ENCODE measurements around the gene PLEKHM3. TPM values are rescaled to one million over a fixed set of nuclear protein-coding genes. Genes with fewer than 3 reads are reported as not detected.
A peak's percentile ranks its signal among the peaks of the same experiment; 100 is the strongest.

Gene PLEKHM3
- total and polyA plus RNA-seq, 12 donors, result 9.5 to 39.6 (median 21.7) TPM

- DNase-seq, result peak in 3 of 7 donors; percentile 40 to 64 (median 43)
- TF ChIP-seq POLR2A (IDR thresholded peaks at IDR 0.05), result peak in 1 of 2 donors; percentile 24
- TF ChIP-seq, protein P1, sequence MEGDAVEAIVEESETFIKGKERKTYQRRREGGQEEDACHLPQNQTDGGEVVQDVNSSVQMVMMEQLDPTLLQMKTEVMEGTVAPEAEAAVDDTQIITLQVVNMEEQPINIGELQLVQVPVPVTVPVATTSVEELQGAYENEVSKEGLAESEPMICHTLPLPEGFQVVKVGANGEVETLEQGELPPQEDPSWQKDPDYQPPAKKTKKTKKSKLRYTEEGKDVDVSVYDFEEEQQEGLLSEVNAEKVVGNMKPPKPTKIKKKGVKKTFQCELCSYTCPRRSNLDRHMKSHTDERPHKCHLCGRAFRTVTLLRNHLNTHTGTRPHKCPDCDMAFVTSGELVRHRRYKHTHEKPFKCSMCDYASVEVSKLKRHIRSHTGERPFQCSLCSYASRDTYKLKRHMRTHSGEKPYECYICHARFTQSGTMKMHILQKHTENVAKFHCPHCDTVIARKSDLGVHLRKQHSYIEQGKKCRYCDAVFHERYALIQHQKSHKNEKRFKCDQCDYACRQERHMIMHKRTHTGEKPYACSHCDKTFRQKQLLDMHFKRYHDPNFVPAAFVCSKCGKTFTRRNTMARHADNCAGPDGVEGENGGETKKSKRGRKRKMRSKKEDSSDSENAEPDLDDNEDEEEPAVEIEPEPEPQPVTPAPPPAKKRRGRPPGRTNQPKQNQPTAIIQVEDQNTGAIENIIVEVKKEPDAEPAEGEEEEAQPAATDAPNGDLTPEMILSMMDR (IDR thresholded peaks at IDR 0.05), result no peak
- Histone ChIP-seq H3K27ac (peak overlapping the region in 3 of 5 donors; percentile 4 to 32 (median 5)), H3K4me1 (replicated peaks in 1 of 2) (peaks cover 14 to 35% of the 10 kb centered on the region in 2 donors), H3K9me3 (replicated peaks in 1 of 3) (no peaks in the 10 kb centered on the region), H3K36me3 (replicated peaks in 1 of 2) (no peaks in the 10 kb centered on the region), H3K4me3 (no peak overlapping the region), H3K27me3 (no peaks in the 10 kb centered on the region)
- WGBS, 4 donors, result 32 to 39% (median 38%) methylated on average over 3 of the region's 3 CpGs
- intact Hi-C loops (cut with DNase I), result no loop called here
These were observed 158.3 kb downstream of the PLEKHM3 start for GRCh38 chr2:207867056-207867455.

DNA sequence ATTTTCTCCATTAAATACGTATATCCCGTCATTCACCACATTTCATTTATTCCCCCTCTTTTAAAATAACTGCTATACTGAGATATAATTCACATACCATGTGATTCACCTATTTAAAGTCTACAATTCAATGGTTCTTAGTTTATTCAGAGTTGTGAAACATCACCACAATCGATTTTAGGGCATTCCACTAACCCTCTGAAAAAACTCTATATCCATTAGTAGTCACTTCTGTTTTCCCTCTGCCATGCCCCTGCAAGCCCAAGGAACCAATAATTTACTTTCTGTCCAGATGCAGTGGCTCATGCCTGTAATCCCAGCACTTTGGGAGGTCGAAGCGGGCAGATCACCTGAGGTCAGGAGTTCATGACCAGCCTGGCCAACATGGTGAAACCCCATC lies 160.1 kb downstream of the PLEKHM3 start:
- Histone ChIP-seq H3K36me3 (replicated peaks in 1 of 2) (no peaks in the 10 kb centered on the region), H3K27ac (no peak overlapping the region), H3K4me3 (no peak overlapping the region), H3K4me1 (replicated peaks in 1 of 2) (peaks cover 10 to 31% of the 10 kb centered on the region in 2 donors), H3K27me3 (no peaks in the 10 kb centered on the region), H3K9me3 (replicated peaks in 1 of 3) (no peaks in the 10 kb centered on the region)
- intact Hi-C loops (cut with DNase I), result no loop called here
- TF ChIP-seq, protein P1 (IDR thresholded peaks at IDR 0.05), result no peak
- TF ChIP-seq POLR2A (IDR thresholded peaks at IDR 0.05), result no peak
- 88 to 96% (median 92%) methylated on average over 5 of the region's 5 CpGs for WGBS, 4 donors
- DNase-seq, result no peak

GRCh38 chr2:207863345-207863744 lies 162.0 kb downstream of the PLEKHM3 start:
- DNase-seq, result no peak
- intact Hi-C loops (cut with DNase I), result no loop called here
- H3K36me3 ChIP-seq (replicated peaks in 1 of 2), result no peaks in the 10 kb centered on the region
- 93 to 97% (median 96%) methylated on average over 10 of the region's 10 CpGs for WGBS, 4 donors
- no peaks in the 10 kb centered on the region for H3K27me3 ChIP-seq
- peaks cover 8 to 13% of the 10 kb centered on the region in 2 donors for H3K4me1 ChIP-seq (replicated peaks in 1 of 2)
- TF ChIP-seq, protein P1 (IDR thresholded peaks at IDR 0.05), result no peak
- no peak for TF ChIP-seq POLR2A (IDR thresholded peaks at IDR 0.05)
- no peaks in the 10 kb centered on the region for H3K9me3 ChIP-seq (replicated peaks in 1 of 3)
- no peak overlapping the region for H3K27ac ChIP-seq
- no peak overlapping the region for H3K4me3 ChIP-seq

GRCh38 chr2:207861789-207862188 lies 163.5 kb downstream of the PLEKHM3 start:
- H3K4me3 ChIP-seq, result no peak overlapping the region
- intact Hi-C loops (cut with DNase I), result no loop called here
- WGBS, 4 donors, result 88 to 98% (median 91%) methylated on average over 4 of the region's 4 CpGs
- H3K36me3 ChIP-seq (replicated peaks in 1 of 2), result no peaks in the 10 kb centered on the region
- H3K27ac ChIP-seq, result no peak overlapping the region
- H3K27me3 ChIP-seq, result no peaks in the 10 kb centered on the region
- H3K9me3 ChIP-seq (replicated peaks in 1 of 3), result no peaks in the 10 kb centered on the region
- H3K4me1 ChIP-seq (replicated peaks in 1 of 2), result peaks cover 2 to 4% of the 10 kb centered on the region in 2 donors
- no peak for DNase-seq
- TF ChIP-seq POLR2A (IDR thresholded peaks at IDR 0.05), result no peak
- TF ChIP-seq, protein P1 (IDR thresholded peaks at IDR 0.05), result no peak

All from adrenal gland (tissue), 12 donors.